Measurements from ENCODE around the gene GLB1L2. TPM values are rescaled to one million over a fixed set of nuclear protein-coding genes. Genes with fewer than 3 reads are reported as not detected.
A peak's percentile ranks its signal among the peaks of the same experiment; 100 is the strongest.

GLB1L2 gene
- total RNA-seq (2016; rRNA removed; fragmentation: Illumina TruSeq; extraction: Trizol) (0.27 and 0.69 TPM in 2 replicates), polyA plus RNA-seq (2011; rRNA removed) (0.59 and 0.80 TPM in 2 replicates), polyA minus RNA-seq (2011; rRNA and poly(A)+ RNA removed; ENCODE audit: low replicate concordance) (0.56 and 17.0 TPM in 2 replicates), Bru-seq, nascent RNA (percentile 21 among the genes with signal in this experiment), BruChase-seq, experiment 1, labeled RNA remaining after a 6-hour chase (percentile 21 among the genes with signal in this experiment), BruChase-seq, experiment 2, labeled RNA remaining after a 2-hour chase (percentile 22 among the genes with signal in this experiment)
- total RNA-seq (2016; cell fraction: cytosol; rRNA removed; fragmentation: Illumina TruSeq; extraction: Trizol; ENCODE audit: low read depth) = 0.09 and 0.10 TPM in 2 replicates
- 0.27 and 0.80 TPM in 2 replicates for total RNA-seq (2016; cell fraction: insoluble cytoplasmic fraction; rRNA removed; fragmentation: Illumina TruSeq; extraction: Trizol)
- total RNA-seq (2016; cell fraction: membrane; rRNA removed; fragmentation: Illumina TruSeq; extraction: Trizol) = 0.15 and 0.38 TPM in 2 replicates
- 0.43 and 0.69 TPM in 2 replicates for total RNA-seq (2016; cell fraction: nucleus; rRNA removed; fragmentation: Illumina TruSeq; extraction: Trizol)
- 0.38 and 0.43 TPM in 2 replicates for polyA plus RNA-seq (2011; cell fraction: cytosol; rRNA removed)
- 1.6 and 1.9 TPM in 2 replicates for polyA plus RNA-seq (2011; cell fraction: nucleus; rRNA removed)
- polyA plus RNA-seq (2012) = 0.62 and 0.81 TPM in 2 replicates
- 0.08 and 0.15 TPM in 2 replicates for polyA plus RNA-seq (2016; cell fraction: cytosol; fragmentation: Illumina TruSeq; extraction: Trizol; ENCODE audit: low read depth)
- polyA plus RNA-seq (2016; cell fraction: insoluble cytoplasmic fraction; fragmentation: Illumina TruSeq; extraction: Trizol; ENCODE audit: low read depth) = 0.19 and 0.22 TPM in 2 replicates
- 0.15 and 0.21 TPM in 2 replicates for polyA plus RNA-seq (2016; cell fraction: membrane; fragmentation: Illumina TruSeq; extraction: Trizol; ENCODE audit: low read depth)
- 1.0 and 1.8 TPM in 2 replicates for polyA plus RNA-seq (2016; cell fraction: nucleus; fragmentation: Illumina TruSeq; extraction: Trizol; ENCODE audit: insufficient read depth, low read depth)
- 0.44 TPM in 1 of 2 replicates, not detected in the other for polyA minus RNA-seq (2011; cell fraction: cytosol; rRNA and poly(A)+ RNA removed)
- polyA minus RNA-seq (2011; cell fraction: nucleus; rRNA and poly(A)+ RNA removed) = 0.13 and 0.37 TPM in 2 replicates
- long read RNA-seq, experiment 1, partial matches to known transcripts = 1 of 4 reads
- long read RNA-seq, experiment 1, other reads (novel, unspliced or antisense) = 0 of 4 reads
- long read RNA-seq, experiment 2 = 0 reads

- peak; percentile 84 for ATAC-seq
- Histone ChIP-seq H2AFZ (ENCODE audit: low read length) (no peak within 1 kb of the TSS), H3K9me3 (ENCODE audit: low read length) (no peaks in the 10 kb centered on the region), H3K4me2 (ENCODE audit: low read depth, low read length) (peak within 1 kb of the TSS; percentile 63), H3K9ac (ENCODE audit: insufficient read depth, low read depth, low read length) (no peak within 1 kb of the TSS), H4K20me1 (ENCODE audit: insufficient read depth, low read length) (no peaks in the 10 kb centered on the region), H3K36me3 (replicated peaks in 1 of 2; ENCODE audit: control insufficient read depth in 1 of 2, insufficient read depth in 2 of 2, low read length in 2 of 2) (no peaks in the 10 kb centered on the region), H3K4me1 (ENCODE audit: insufficient read depth, low read length) (peaks cover 16% of the 10 kb centered on the region), H3K79me2 (ENCODE audit: insufficient read depth, low read length) (no peaks in the 10 kb centered on the region), H3K27me3 (ENCODE audit: control insufficient read depth in 1 of 2, insufficient read depth in 2 of 2, low read length in 2 of 2) (peaks cover 0 to 23% of the 10 kb centered on the region in 2 experiments), H3K4me3 (replicated peaks in 1 of 3; ENCODE audit: insufficient read depth in 1 of 3, low read depth in 2 of 3, low read length in 3 of 3) (peak within 1 kb of the TSS; percentile 34 to 52 (median 35); a peak in 4 of 6 replicates), H3K27ac (ENCODE audit: extremely low read length, insufficient read depth, low read length) (no peak within 1 kb of the TSS)
- DNase-seq (ENCODE audit: low spot score) = peak; percentile 35
- ChIA-PET POLR2A (interaction anchor here (0.6 kb wide), 1 partner anchor 107 kb away, joined by 3 read pairs; the partner anchor contains the start of gene VPS26B), CTCF (ENCODE audit: low intra/inter-chr PET ratio, low total read pairs) (no interaction called here)
- no TSS peak for BruUV-seq (replicated peaks)
- intact Hi-C loops (cut with micrococcal nuclease; ENCODE audit: unreplicated experiment) (no loop called here), in situ Hi-C loops (cut with HindIII; ENCODE audit: extremely low pct_ligation_motif_present, low pct_unique_long_range_greater_than_20kb) (no loop called here)
- FAIRE-seq = no peak
- WGBS (ENCODE audit: low lambda C conversion rate) = 13% methylated on average over 13 of the region's 80 CpGs
- TF ChIP-seq ONECUT2 (CRISPR knock-in tag; IDR thresholded peaks at IDR 0.05) = no peak
- TF ChIP-seq ZNF580 (CRISPR knock-in tag; IDR thresholded peaks at IDR 0.05; ENCODE audit: borderline replicate concordance, low read depth) = no peak
- TF ChIP-seq ARID4A (CRISPR knock-in tag; IDR thresholded peaks at IDR 0.05; ENCODE audit: borderline replicate concordance) = no peak
- TF ChIP-seq ZNF142 (CRISPR knock-in tag; IDR thresholded peaks at IDR 0.05) = no peak
- TF ChIP-seq SALL1 (CRISPR knock-in tag; IDR thresholded peaks at IDR 0.05) = no peak
- no peak for TF ChIP-seq ZNF34 (CRISPR knock-in tag; IDR thresholded peaks at IDR 0.05; ENCODE audit: borderline replicate concordance)
Measured at GRCh38 chr11:134331354-134332188, at the start of gene GLB1L2. Gene GLB1L2, plus strand, starts transcription at chr11:134331988. Its CDS starts 74 bp downstream, at chr11:134332062.
